ENCODE data around the gene PROSER3. TPM values are rescaled to one million over a fixed set of nuclear protein-coding genes. Genes with fewer than 3 reads are reported as not detected.

The PROSER3 gene
- polyA plus RNA-seq, 1 donor from 2014 or later, result 1.2 TPM

- TF ChIP-seq EP300 (conservative IDR thresholded peaks at IDR 0.05; ENCODE audit: poor library complexity, severe bottlenecking) (no peak), RAD21 (conservative IDR thresholded peaks at IDR 0.05) (no peak), TAF1 (IDR thresholded peaks at IDR 0.05; ENCODE audit: low read depth) (no peak), POLR2AphosphoS5 (IDR thresholded peaks at IDR 0.05) (no peak), REST (IDR thresholded peaks at IDR 0.05; ENCODE audit: borderline replicate concordance) (no peak), MXI1 (conservative IDR thresholded peaks at IDR 0.05; ENCODE audit: poor library complexity, severe bottlenecking) (no peak), SMC3 (conservative IDR thresholded peaks at IDR 0.05; ENCODE audit: poor library complexity) (no peak), EZH2 (IDR thresholded peaks at IDR 0.05; ENCODE audit: borderline replicate concordance, insufficient read depth, low read length, poor library complexity, severe bottlenecking) (no peak)
- TF ChIP-seq, protein P1, sequence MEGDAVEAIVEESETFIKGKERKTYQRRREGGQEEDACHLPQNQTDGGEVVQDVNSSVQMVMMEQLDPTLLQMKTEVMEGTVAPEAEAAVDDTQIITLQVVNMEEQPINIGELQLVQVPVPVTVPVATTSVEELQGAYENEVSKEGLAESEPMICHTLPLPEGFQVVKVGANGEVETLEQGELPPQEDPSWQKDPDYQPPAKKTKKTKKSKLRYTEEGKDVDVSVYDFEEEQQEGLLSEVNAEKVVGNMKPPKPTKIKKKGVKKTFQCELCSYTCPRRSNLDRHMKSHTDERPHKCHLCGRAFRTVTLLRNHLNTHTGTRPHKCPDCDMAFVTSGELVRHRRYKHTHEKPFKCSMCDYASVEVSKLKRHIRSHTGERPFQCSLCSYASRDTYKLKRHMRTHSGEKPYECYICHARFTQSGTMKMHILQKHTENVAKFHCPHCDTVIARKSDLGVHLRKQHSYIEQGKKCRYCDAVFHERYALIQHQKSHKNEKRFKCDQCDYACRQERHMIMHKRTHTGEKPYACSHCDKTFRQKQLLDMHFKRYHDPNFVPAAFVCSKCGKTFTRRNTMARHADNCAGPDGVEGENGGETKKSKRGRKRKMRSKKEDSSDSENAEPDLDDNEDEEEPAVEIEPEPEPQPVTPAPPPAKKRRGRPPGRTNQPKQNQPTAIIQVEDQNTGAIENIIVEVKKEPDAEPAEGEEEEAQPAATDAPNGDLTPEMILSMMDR (IDR thresholded peaks at IDR 0.05; ENCODE audit: poor library complexity, severe bottlenecking), result no peak
Measured at GRCh38 chr19:35725216-35725861, 32.6 kb upstream of the PROSER3 start.

DNA sequence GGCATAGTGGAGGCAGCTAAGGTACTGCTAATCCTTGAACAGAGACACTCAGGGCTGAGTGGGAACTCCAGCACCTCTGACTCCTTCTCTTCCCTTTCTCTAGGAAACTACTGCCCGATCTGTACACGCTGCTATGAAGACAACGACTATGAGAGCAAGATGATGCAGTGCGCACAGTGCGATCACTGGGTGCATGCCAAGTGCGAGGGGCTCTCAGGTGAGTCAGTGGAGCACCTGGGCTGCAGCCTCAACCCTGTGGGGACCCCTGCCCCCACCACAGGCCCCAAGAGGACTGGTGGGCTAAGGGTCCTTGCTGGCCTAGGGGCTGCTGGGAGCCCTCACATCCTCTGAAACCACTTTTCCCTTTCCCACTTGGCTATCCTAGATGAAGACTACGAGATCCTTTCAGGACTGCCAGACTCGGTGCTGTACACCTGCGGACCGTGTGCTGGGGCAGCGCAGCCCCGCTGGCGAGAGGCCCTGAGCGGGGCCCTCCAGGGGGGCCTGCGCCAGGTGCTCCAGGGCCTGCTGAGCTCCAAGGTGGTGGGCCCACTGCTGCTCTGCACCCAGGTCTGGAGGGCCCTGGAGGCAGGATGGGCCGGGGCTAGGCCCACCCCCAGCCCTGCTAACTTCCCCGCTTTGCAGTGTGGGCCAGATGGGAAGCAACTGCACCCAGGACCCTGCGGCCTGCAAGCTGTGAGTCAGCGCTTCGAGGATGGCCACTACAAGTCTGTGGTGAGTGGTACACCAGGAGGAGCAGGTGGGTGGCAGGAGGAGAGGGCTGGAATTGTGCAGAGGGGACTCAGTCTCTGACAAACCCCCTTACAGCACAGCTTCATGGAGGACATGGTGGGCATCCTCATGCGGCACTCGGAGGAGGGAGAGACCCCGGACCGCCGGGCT lies 30.7 kb upstream of the PROSER3 start:
- TF ChIP-seq POLR2AphosphoS5 (IDR thresholded peaks at IDR 0.05) (no peak), EZH2 (IDR thresholded peaks at IDR 0.05; ENCODE audit: borderline replicate concordance, insufficient read depth, low read length, poor library complexity, severe bottlenecking) (no peak), RAD21 (conservative IDR thresholded peaks at IDR 0.05) (no peak), EP300 (conservative IDR thresholded peaks at IDR 0.05; ENCODE audit: poor library complexity, severe bottlenecking) (no peak)
- Histone ChIP-seq H3K79me2 (replicated peaks; ENCODE audit: insufficient read depth, low read length) (no peaks in the 10 kb centered on the region), H3K27me3 (ENCODE audit: insufficient read depth, low read depth, low read length) (no peaks in the 10 kb centered on the region), H3K36me3 (ENCODE audit: insufficient read depth, low read length) (no peaks in the 10 kb centered on the region), H3K9me2 (ENCODE audit: insufficient read depth, low read length) (no peaks in the 10 kb centered on the region), H3K4me2 (ENCODE audit: low read length) (no peak overlapping the region), H3K9me3 (ENCODE audit: low read length) (no peaks in the 10 kb centered on the region), H3K9ac (ENCODE audit: low read length) (no peak overlapping the region), H3K4me3 (ENCODE audit: low read length) (no peak overlapping the region), H2AFZ (ENCODE audit: low read depth, low read length) (no peak overlapping the region), H3K27ac (ENCODE audit: low read length) (no peak overlapping the region), H4K20me1 (ENCODE audit: insufficient read depth) (no peaks in the 10 kb centered on the region), H3F3A (ENCODE audit: insufficient read depth, low read length, poor library complexity, severe bottlenecking) (no peaks in the 10 kb centered on the region)

More at GRCh38 chr19:35725216-35725861, 32.6 kb upstream of the PROSER3 start:
- Histone ChIP-seq H3K4me3 (ENCODE audit: low read length) (no peak overlapping the region), H3K36me3 (ENCODE audit: insufficient read depth, low read length) (no peaks in the 10 kb centered on the region), H3K4me2 (ENCODE audit: low read length) (no peak overlapping the region), H3K9me2 (ENCODE audit: insufficient read depth, low read length) (no peaks in the 10 kb centered on the region), H4K20me1 (ENCODE audit: insufficient read depth) (no peaks in the 10 kb centered on the region), H3K9me3 (ENCODE audit: low read length) (no peaks in the 10 kb centered on the region), H3K9ac (ENCODE audit: low read length) (no peak overlapping the region), H3K79me2 (replicated peaks; ENCODE audit: insufficient read depth, low read length) (no peaks in the 10 kb centered on the region), H3K27me3 (ENCODE audit: insufficient read depth, low read depth, low read length) (no peaks in the 10 kb centered on the region), H3F3A (ENCODE audit: insufficient read depth, low read length, poor library complexity, severe bottlenecking) (no peaks in the 10 kb centered on the region), H3K27ac (ENCODE audit: low read length) (no peak overlapping the region), H2AFZ (ENCODE audit: low read depth, low read length) (no peak overlapping the region)
